IMR-90 (cell line): ENCODE results near the gene CFAP299. TPM values are rescaled to one million over a fixed set of nuclear protein-coding genes. Genes with fewer than 3 reads are reported as not detected.

Experiments
- ATAC-seq: fragments of 200-7000 bp; cut with Tn5 transposase; 2 replicates; pipeline ENCODE4 v1.9.1; 2020; ENCODE audit warnings: low read depth, mild to moderate bottlenecking, moderate library complexity
- BruUV-seq: library from RNA; stranded (reverse); fragments of 400-500 nt; replicated peaks from 2 replicates; lab custom pipeline; 2021; lab: Mats Ljungman, UMichigan
- CTCF ChIA-PET: fragments of 300-600 bp; formaldehyde crosslinking; extraction: SDS; loops from one replicate; lab custom pipeline; 2021; ENCODE audit warnings: antibody characterized with exemption; lab: Yijun Ruan, JAX
- POLR2A ChIA-PET: fragments of 300-600 bp; sonication (Branson Sonifier 250); formaldehyde crosslinking; loops from one replicate; lab custom pipeline; 2022; ENCODE audit warnings: antibody characterized with exemption; ENCODE audit not compliant: unreplicated experiment; lab: Charles Lee
- DNase-seq: peaks from one replicate; pipeline ENCODE4 v3.0.0; 2013
- H2AFZ ChIP-seq: replicated peaks from 2 replicates; pipeline ENCODE3; 2013; ENCODE audit warnings: low read length, mild to moderate bottlenecking; ENCODE audit not compliant: poor library complexity
- H2AK5ac ChIP-seq: 2 replicates; pipeline ENCODE4 v1.6.1; 2013; ENCODE audit warnings: low read depth, low read length, inconsistent platforms
- H2AK9ac ChIP-seq: replicated peaks from 2 replicates; pipeline ENCODE3; 2013; ENCODE audit warnings: mild to moderate bottlenecking, low read depth, low read length, moderate library complexity; ENCODE audit not compliant: poor library complexity
- H2BK120ac ChIP-seq: 2 replicates; pipeline ENCODE4 v1.6.1; 2013; ENCODE audit warnings: low read depth, low read length, inconsistent platforms
- H2BK15ac ChIP-seq: 3 replicates; pipeline ENCODE4 v1.6.1; 2013; ENCODE audit warnings: low read depth, low read length, inconsistent platforms
- H2BK20ac ChIP-seq: 2 replicates; pipeline ENCODE4 v1.6.1; 2013; ENCODE audit warnings: low read depth, mild to moderate bottlenecking, inconsistent platforms, low read length, moderate library complexity
- H2BK5ac ChIP-seq: 2 replicates; pipeline ENCODE4 v1.6.1; 2013; ENCODE audit warnings: mild to moderate bottlenecking, low read depth, low read length, inconsistent platforms; ENCODE audit not compliant: poor library complexity, severe bottlenecking
- H3K14ac ChIP-seq: replicated peaks from 2 replicates; pipeline ENCODE4 v1.6.1; 2013; ENCODE audit warnings: low read depth, low read length, inconsistent platforms
- H3K18ac ChIP-seq: 2 replicates; pipeline ENCODE4 v1.6.1; 2013; ENCODE audit warnings: low read depth, low read length, control low read depth
- H3K23ac ChIP-seq: 2 replicates; pipeline ENCODE4 v1.6.1; 2013; ENCODE audit warnings: low read depth, low read length, inconsistent platforms
- H3K27ac ChIP-seq: 2 replicates; pipeline ENCODE4 v1.5.1; 2013; ENCODE audit warnings: mild to moderate bottlenecking, control low read depth, low read length; ENCODE audit not compliant: insufficient read depth
- H3K27me3 ChIP-seq: 2 replicates; pipeline ENCODE4 v1.6.1; 2013; ENCODE audit warnings: low read length; ENCODE audit not compliant: control insufficient read depth, insufficient read depth
- H3K36me3 ChIP-seq: 2 replicates; pipeline ENCODE4 v1.6.1; 2013; ENCODE audit warnings: low read length, mixed read lengths; ENCODE audit not compliant: control insufficient read depth, insufficient read depth
- H3K4ac ChIP-seq: 2 replicates; pipeline ENCODE4 v1.6.1; 2013; ENCODE audit warnings: low read depth, low read length, inconsistent platforms
- H3K4me1 ChIP-seq: 2 replicates; pipeline ENCODE4 v1.6.1; 2013; ENCODE audit warnings: low read length, mixed read lengths; ENCODE audit not compliant: control insufficient read depth, insufficient read depth
- H3K4me2 ChIP-seq: 2 replicates; pipeline ENCODE4 v1.6.1; 2013; ENCODE audit warnings: low read depth, mild to moderate bottlenecking, control low read depth, low read length, moderate library complexity
- H3K4me3 ChIP-seq: 2 replicates; pipeline ENCODE4 v1.5.1; 2013; ENCODE audit warnings: low read depth, mild to moderate bottlenecking, control low read depth, low read length, moderate library complexity; ENCODE audit not compliant: insufficient read depth
- H3K56ac ChIP-seq: 2 replicates; pipeline ENCODE4 v1.6.1; 2013; ENCODE audit warnings: low read length, inconsistent platforms; ENCODE audit not compliant: insufficient read depth; ENCODE audit errors: extremely low read depth
- H3K79me1 ChIP-seq, 2 experiments: 2 replicates each; pipeline ENCODE4 v1.6.1; 2013; ENCODE audit warnings: low read length in 2 of 2, inconsistent platforms in 1 of 2, low read depth in 1 of 2
- H3K9ac ChIP-seq: 2 replicates; pipeline ENCODE4 v1.6.1; 2013; ENCODE audit warnings: low read depth, low read length, control low read depth
- H3K9me1 ChIP-seq: 2 replicates; pipeline ENCODE4 v1.6.1; 2013; ENCODE audit warnings: low read length, inconsistent platforms; ENCODE audit not compliant: insufficient read depth
- H3K9me3 ChIP-seq: 2 replicates; pipeline ENCODE4 v1.6.1; 2013; ENCODE audit warnings: low read length; ENCODE audit not compliant: control insufficient read depth, insufficient read depth
- H4K20me1 ChIP-seq: 2 replicates; pipeline ENCODE4 v1.6.1; 2013; ENCODE audit warnings: low read length, inconsistent platforms; ENCODE audit not compliant: insufficient read depth
- H4K5ac ChIP-seq: 2 replicates; pipeline ENCODE4 v1.6.1; 2013; ENCODE audit warnings: mild to moderate bottlenecking, low read depth, low read length, control low read depth
- H4K8ac ChIP-seq, 2 experiments: 2 replicates each; pipeline ENCODE4 v1.6.1; 2013; ENCODE audit warnings: low read depth in 2 of 2, low read length in 2 of 2, control low read depth in 1 of 2, inconsistent platforms in 1 of 2
- H4K91ac ChIP-seq: 2 replicates; pipeline ENCODE4 v1.6.1; 2013; ENCODE audit warnings: low read depth, low read length, inconsistent platforms; ENCODE audit not compliant: insufficient read depth
- CEBPB ChIP-seq: IDR thresholded peaks from 2 replicates; pipeline ENCODE4 v1.6.1; 2012; ENCODE audit warnings: low read depth, low read length, improper control_type of control experiment
- MAFK ChIP-seq: IDR thresholded peaks from 2 replicates; pipeline ENCODE4 v1.6.1; 2012; ENCODE audit warnings: low read depth, low read length, improper control_type of control experiment
- MXI1 ChIP-seq: IDR thresholded peaks from 2 replicates; pipeline ENCODE4 v1.6.1; 2012; ENCODE audit warnings: low read depth, mild to moderate bottlenecking, low read length, moderate library complexity, borderline replicate concordance
- POLR2A ChIP-seq: IDR thresholded peaks from 2 replicates; pipeline ENCODE4 v1.6.1; 2012; ENCODE audit warnings: mild to moderate bottlenecking, low read depth, low read length
- SMC3 ChIP-seq: fragments of 150-350 bp; IDR thresholded peaks from 2 replicates; pipeline ENCODE4 v1.6.1; 2016; ENCODE audit warnings: low read depth, mild to moderate bottlenecking, antibody characterized with exemption, low read length, moderate library complexity
- WGBS, 2 experiments: methylation state at CpG; one replicate each; pipeline versions ENCODE4 v1.1.5 to v1.1.7; 2013; ENCODE audit warnings: missing lambda C conversion rate in 2 of 2; ENCODE audit not compliant: insufficient read length in 1 of 2; ENCODE audit errors: extremely low coverage in 2 of 2; 5-methylcytosine and 5-hydroxymethylcytosine counted together
- dilution Hi-C: fragments of 300-500 bp; cut with HindIII; formaldehyde crosslinking; loops from one replicate; pipeline ENCODE4 v1.14.3; 2018; ENCODE audit warnings: low sequenced_read_pairs; ENCODE audit not compliant: unreplicated experiment
- in situ Hi-C: fragments of 300-500 bp; cut with MboI; formaldehyde crosslinking; loops from 3 replicates; pipeline ENCODE4 v1.14.3; 2019; ENCODE audit warnings: low sequenced_read_pairs, inconsistent platforms, mixed read lengths
- intact Hi-C: fragments of 100-400 bp; cut with micrococcal nuclease; formaldehyde crosslinking; loops from 2 replicates; pipeline ENCODE4 v1.10.0; 2022
- polyA plus RNA-seq, 3 experiments: library from polyadenylated mRNA; depleted of rRNA; stranded (reverse); fragments of >200 nt; gene quantifications; 2 replicates each; pipeline ENCODE4 v1.2.3, GENCODE V29; 2012; ENCODE audit warnings: low replicate concordance in 1 of 3
- total RNA-seq: library from RNA; depleted of rRNA; stranded (reverse); fragments of >200 nt; gene quantifications from 2 replicates; pipeline ENCODE4 v1.2.3, GENCODE V29; 2012

Gene CFAP299
- total and polyA plus RNA-seq, 2 of the 4 experiments (the other 2 are of a cell fraction): 1.0 to 1.1 TPM

- no CpG with 5 or more reads among the region's 6 CpGs for WGBS, 2 experiments
- in situ Hi-C loops (no loop called here), intact Hi-C loops (no loop called here), dilution Hi-C loops (no loop called here)
- no peaks in the 10 kb centered on the region for H3K36me3 ChIP-seq
- no peak for DNase-seq
- H2BK20ac ChIP-seq: no peak overlapping the region
- no peaks in the 10 kb centered on the region for H3K79me1 ChIP-seq
- H3K9me1 ChIP-seq: no peaks in the 10 kb centered on the region; the same call in 1 of the 2 replicates
- H2AK5ac ChIP-seq: no peak overlapping the region
- TF ChIP-seq POLR2A (no peak), SMC3 (no peak), CEBPB (no peak), MAFK (no peak), MXI1 (no peak)
- no peak overlapping the region for H4K5ac ChIP-seq
- no peak overlapping the region for H2AFZ ChIP-seq
- CTCF ChIA-PET: no interaction called here
- H3K18ac ChIP-seq: no peak overlapping the region
- POLR2A ChIA-PET: no interaction called here
- H3K27ac ChIP-seq: no peak overlapping the region
- no peak overlapping the region for H3K4me2 ChIP-seq
- H3K4me1 ChIP-seq: no peaks in the 10 kb centered on the region
- H3K56ac ChIP-seq: no peak overlapping the region
- no peak for ATAC-seq
- no peak overlapping the region for H3K4ac ChIP-seq
- no peaks in the 10 kb centered on the region for H3K9me3 ChIP-seq
- H3K9ac ChIP-seq: no peak overlapping the region
- no peak overlapping the region for H3K4me3 ChIP-seq
- no peak overlapping the region for H2BK5ac ChIP-seq
- no peaks in the 10 kb centered on the region; the same call in 1 of the 2 replicates for H3K27me3 ChIP-seq
- no peak overlapping the region for H3K23ac ChIP-seq
- H4K91ac ChIP-seq: no peak overlapping the region
- BruUV-seq: no TSS peak
- no peak overlapping the region for H2BK120ac ChIP-seq
- no peaks in the 10 kb centered on the region for H4K20me1 ChIP-seq
- no peak overlapping the region for H4K8ac ChIP-seq
- no peak overlapping the region for H2BK15ac ChIP-seq
- H3K14ac ChIP-seq: no peak overlapping the region
- no peak overlapping the region for H2AK9ac ChIP-seq
Measured at GRCh38 chr4:80709082-80709869, 373.7 kb downstream of the CFAP299 start.
